Testis (tissue), 3 donors: Measurements from ENCODE around the gene DRC1. TPM values are rescaled to one million over a fixed set of nuclear protein-coding genes. Genes with fewer than 3 reads are reported as not detected.

Experiments used
- DNase-seq: peaks from one replicate; pipeline ENCODE4 v3.0.0-alpha.2; 2019
- H3K27ac ChIP-seq, 2 donors: fragments of 200-600 bp; sonication (generic); one replicate each; pipeline ENCODE4 v1.5.1; 2019
- H3K27me3 ChIP-seq: fragments of 200-600 bp; sonication (generic); one replicate; pipeline ENCODE4 v1.5.1; 2019
- H3K36me3 ChIP-seq: fragments of 200-600 bp; sonication (generic); one replicate; pipeline ENCODE4 v1.5.1; 2017; ENCODE audit warnings: low read depth; ENCODE audit errors: missing control alignments
- H3K4me1 ChIP-seq: fragments of 200-600 bp; sonication (generic); one replicate; pipeline ENCODE4 v1.5.1; 2019
- H3K4me3 ChIP-seq, 2 donors: fragments of 200-600 bp; sonication (generic); one replicate each; pipeline ENCODE4 v1.5.1; 2017 to 2019
- H3K9me3 ChIP-seq: fragments of 200-600 bp; sonication (generic); one replicate; pipeline ENCODE4 v1.5.1; 2017
- POLR2A ChIP-seq: fragments of 450-650 bp; IDR thresholded peaks from one replicate; pipeline ENCODE4 v1.6.1; 2017; ENCODE audit warnings: antibody characterized with exemption, mild to moderate bottlenecking, moderate library complexity
- WGBS, 2 donors: methylation state at CpG; one replicate each; pipeline ENCODE4 v1.1.5; 2018; 5-methylcytosine and 5-hydroxymethylcytosine counted together
- intact Hi-C: fragments of 100-400 bp; cut with DNase I; formaldehyde crosslinking; loops from one replicate; pipeline ENCODE4 v1.15.1; 2023; ENCODE audit warnings: low total_unique reads
- polyA plus RNA-seq: library from polyadenylated mRNA; stranded (reverse); fragments of 350-450 nt; fragmentation: Illumina TruSeq; extraction: RNeasy Lipid Tissue Mini Kit (QIAGEN cat#74804); gene quantifications from one replicate; pipeline ENCODE4 v1.2.3, GENCODE V29; 2014; ENCODE audit warnings: low read depth, low replicate concordance; ENCODE audit not compliant: insufficient read depth
- total RNA-seq, 2 donors: library from RNA; depleted of rRNA; stranded (reverse); fragments of >200 nt; gene quantifications; one replicate each; pipeline ENCODE4 v1.2.3, GENCODE V29; 2016
- TF ChIP-seq, protein P1 (sequence below), 3 experiments: fragments of 450-650 bp in 2 of 3; fragments of 200-600 bp in 1 of 3; sonication (generic) in 1 of 3; IDR thresholded peaks; one replicate each; pipeline ENCODE4 v1.5.1; 2016 to 2019; ENCODE audit warnings: antibody characterized with exemption in 3 of 3, mild to moderate bottlenecking in 2 of 3, moderate library complexity in 1 of 3

The DRC1 gene
- total and polyA plus RNA-seq, 3 donors from 2014 or later: 8.8 to 67.3 (median 18.7) TPM

DNA sequence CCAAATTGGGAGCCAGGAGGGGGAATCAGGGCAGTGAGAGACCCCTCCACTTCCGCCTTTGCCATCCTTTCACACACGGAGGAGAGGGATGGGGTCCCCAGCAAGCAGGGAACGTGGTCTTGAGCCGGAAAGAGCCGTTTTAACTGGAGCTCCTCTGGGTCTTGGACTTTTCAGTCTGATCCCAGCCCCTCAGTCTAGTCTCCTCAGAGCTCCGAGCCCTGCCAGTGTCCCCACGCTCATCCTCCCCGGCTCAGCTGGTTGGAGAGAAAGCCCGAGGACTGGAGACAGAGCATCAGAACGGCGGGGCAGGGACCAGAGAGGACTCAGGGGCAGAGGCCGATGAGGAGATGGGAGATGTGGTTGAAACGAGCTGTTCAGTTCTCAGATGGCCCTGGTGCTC, 102.3 kb downstream of the DRC1 start:
- H3K4me3 ChIP-seq: peak overlapping the region; percentile 56 to 58
- no peaks in the 10 kb centered on the region for H3K9me3 ChIP-seq
- intact Hi-C loops: no loop called here
- no peaks in the 10 kb centered on the region for H3K27me3 ChIP-seq
- no peak overlapping the region for H3K27ac ChIP-seq
- H3K36me3 ChIP-seq: no peaks in the 10 kb centered on the region
- no peak for DNase-seq
- H3K4me1 ChIP-seq: peaks cover 5% of the 10 kb centered on the region
- TF ChIP-seq, protein P1, sequence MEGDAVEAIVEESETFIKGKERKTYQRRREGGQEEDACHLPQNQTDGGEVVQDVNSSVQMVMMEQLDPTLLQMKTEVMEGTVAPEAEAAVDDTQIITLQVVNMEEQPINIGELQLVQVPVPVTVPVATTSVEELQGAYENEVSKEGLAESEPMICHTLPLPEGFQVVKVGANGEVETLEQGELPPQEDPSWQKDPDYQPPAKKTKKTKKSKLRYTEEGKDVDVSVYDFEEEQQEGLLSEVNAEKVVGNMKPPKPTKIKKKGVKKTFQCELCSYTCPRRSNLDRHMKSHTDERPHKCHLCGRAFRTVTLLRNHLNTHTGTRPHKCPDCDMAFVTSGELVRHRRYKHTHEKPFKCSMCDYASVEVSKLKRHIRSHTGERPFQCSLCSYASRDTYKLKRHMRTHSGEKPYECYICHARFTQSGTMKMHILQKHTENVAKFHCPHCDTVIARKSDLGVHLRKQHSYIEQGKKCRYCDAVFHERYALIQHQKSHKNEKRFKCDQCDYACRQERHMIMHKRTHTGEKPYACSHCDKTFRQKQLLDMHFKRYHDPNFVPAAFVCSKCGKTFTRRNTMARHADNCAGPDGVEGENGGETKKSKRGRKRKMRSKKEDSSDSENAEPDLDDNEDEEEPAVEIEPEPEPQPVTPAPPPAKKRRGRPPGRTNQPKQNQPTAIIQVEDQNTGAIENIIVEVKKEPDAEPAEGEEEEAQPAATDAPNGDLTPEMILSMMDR (IDR thresholded peaks at IDR 0.05): no peak
- no peak for TF ChIP-seq POLR2A
- WGBS, 2 donors: 39 to 48% methylated on average over 11 to 13 of the region's 13 CpGs

DNA sequence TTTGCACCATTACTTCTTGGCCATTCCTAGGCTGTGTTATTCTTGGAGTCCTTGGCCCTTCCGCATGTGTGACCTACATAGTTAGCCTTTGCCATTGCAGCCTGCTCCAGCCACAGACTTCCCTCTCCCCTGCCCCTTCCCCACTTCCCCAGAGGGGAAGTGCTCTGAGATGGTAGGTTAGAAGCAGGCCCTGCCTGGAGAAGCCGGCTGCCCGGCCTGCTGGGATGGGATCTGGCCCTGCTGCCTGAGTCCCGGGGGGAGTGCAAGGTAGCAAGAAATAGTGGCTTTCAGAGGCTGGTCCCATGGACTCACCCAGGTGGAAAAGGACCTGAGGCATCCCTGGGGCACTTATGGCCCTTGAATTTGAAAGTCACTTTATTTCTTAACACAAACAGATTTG, 104.6 kb downstream of the DRC1 start:
- Histone ChIP-seq H3K36me3 (no peaks in the 10 kb centered on the region), H3K4me3 (no peak overlapping the region), H3K27ac (no peak overlapping the region), H3K9me3 (no peaks in the 10 kb centered on the region), H3K4me1 (peaks cover 5% of the 10 kb centered on the region), H3K27me3 (no peaks in the 10 kb centered on the region)
- intact Hi-C loops: no loop called here
- TF ChIP-seq, protein P1 (IDR thresholded peaks at IDR 0.05): no peak
- no peak for TF ChIP-seq POLR2A
- WGBS, 2 donors: 77 to 83% methylated on average over 3 to 4 of the region's 4 CpGs
- DNase-seq: no peak

Other genes with a start within 250 kb of the DRC1 start
- 1 to 10 TPM; 5.4 to 6.8 TPM for gene GAREM2, start 228.8 kb upstream of the DRC1 start, total RNA-seq
- gene GAREM2, start 228.8 kb upstream of the DRC1 start, polyA plus RNA-seq: 4.6 TPM
- 10 to 100 TPM; 93.7 to 98.8 TPM for gene HADHA, start 157.3 kb upstream of the DRC1 start, total RNA-seq
- gene HADHA, start 157.3 kb upstream of the DRC1 start, polyA plus RNA-seq: 161 TPM
- gene HADHB, start 157.0 kb upstream of the DRC1 start, total RNA-seq: 100 to 1,000 TPM; 142 to 168 TPM
- gene HADHB, start 157.0 kb upstream of the DRC1 start, polyA plus RNA-seq: 171 TPM
- gene SELENOI, start 55.8 kb upstream of the DRC1 start, total RNA-seq: 10 to 100 TPM; 23.8 to 26.7 TPM
- gene SELENOI, start 55.8 kb upstream of the DRC1 start, polyA plus RNA-seq: 8.7 TPM
- gene ADGRF3, start 55.1 kb upstream of the DRC1 start, total RNA-seq: 1 to 10 TPM; 1.0 to 2.2 TPM
- 1.6 TPM for gene ADGRF3, start 55.1 kb upstream of the DRC1 start, polyA plus RNA-seq
- 1 to 10 TPM; 1.7 to 2.2 TPM for gene OTOF, start 76.2 kb downstream of the DRC1 start, total RNA-seq
- 1.6 TPM for gene OTOF, start 76.2 kb downstream of the DRC1 start, polyA plus RNA-seq
- gene CIB4, start 239.4 kb downstream of the DRC1 start, total RNA-seq: 1 to 10 TPM; 7.5 to 8.7 TPM
- gene CIB4, start 239.4 kb downstream of the DRC1 start, polyA plus RNA-seq: 30.6 TPM